HepG2 (cell line): ENCODE measurements around the gene CCDC175. TPM values are rescaled to one million over a fixed set of nuclear protein-coding genes. Genes with fewer than 3 reads are reported as not detected.

Source experiments
- ARID5B ChIP-seq: IDR thresholded peaks from 2 replicates; pipeline ENCODE4 v1.4.0; 2020; ENCODE audit warnings: mild to moderate bottlenecking, missing genetic modification reagents
- ATRX ChIP-seq: sonication (generic); formaldehyde crosslinking; IDR thresholded peaks from 2 replicates; pipeline ENCODE4 v1.4.0; 2020; ENCODE audit warnings: missing genetic modification reagents, borderline replicate concordance
- CEBPB ChIP-seq: IDR thresholded peaks from 2 replicates; pipeline ENCODE4 v1.6.1; 2011; ENCODE audit warnings: low read depth, low read length, improper control_type of control experiment, borderline replicate concordance
- CREM ChIP-seq, 2 experiments: sonication (generic) in 1 of 2; formaldehyde crosslinking in 1 of 2; IDR thresholded peaks; 2 replicates each; pipeline versions ENCODE4 v1.4.0 to v1.6.1; 2016 to 2020; ENCODE audit warnings: antibody characterized with exemption in 1 of 2, mild to moderate bottlenecking in 1 of 2, missing genetic modification reagents in 1 of 2
- GLMP ChIP-seq: sonication (generic); formaldehyde crosslinking; IDR thresholded peaks from 2 replicates; pipeline ENCODE4 v1.9.0; 2021; ENCODE audit warnings: missing genetic modification reagents, mild to moderate bottlenecking, borderline replicate concordance
- HHEX ChIP-seq: IDR thresholded peaks from 2 replicates; pipeline ENCODE4 v1.6.1; 2016; ENCODE audit warnings: control low read depth
- HOMEZ ChIP-seq: IDR thresholded peaks from 2 replicates; pipeline ENCODE4 v1.6.1; 2016; ENCODE audit warnings: low read depth
- MXD4 ChIP-seq: IDR thresholded peaks from 2 replicates; pipeline ENCODE4 v1.6.1; 2016; ENCODE audit warnings: mild to moderate bottlenecking, missing biosample characterization, missing genetic modification reagents
- PHB2 ChIP-seq: fragments of 450-650 bp; IDR thresholded peaks from 2 replicates; pipeline ENCODE4 v1.6.1; 2018; ENCODE audit not compliant: partially characterized antibody
- PHF8 ChIP-seq: sonication (generic); formaldehyde crosslinking; IDR thresholded peaks from 2 replicates; pipeline ENCODE4 v1.5.0; 2020; ENCODE audit warnings: missing genetic modification reagents
- REXO4 ChIP-seq: sonication (generic); formaldehyde crosslinking; IDR thresholded peaks from 2 replicates; pipeline ENCODE4 v1.8.0; 2022; ENCODE audit warnings: missing genetic modification reagents, mild to moderate bottlenecking, borderline replicate concordance
- ZC3H4 ChIP-seq: sonication (generic); formaldehyde crosslinking; IDR thresholded peaks from 2 replicates; pipeline ENCODE4 v1.4.0; 2020; ENCODE audit warnings: missing genetic modification reagents, borderline replicate concordance
- ZNF12 ChIP-seq: sonication (generic); formaldehyde crosslinking; IDR thresholded peaks from 2 replicates; pipeline ENCODE4 v1.5.0; 2020; ENCODE audit warnings: missing genetic modification reagents
- ZNF143 ChIP-seq: sonication (generic); formaldehyde crosslinking; IDR thresholded peaks from 2 replicates; pipeline ENCODE4 v1.4.0; 2020; ENCODE audit warnings: missing genetic modification reagents
- ZNF564 ChIP-seq: sonication (generic); formaldehyde crosslinking; IDR thresholded peaks from 2 replicates; pipeline ENCODE4 v1.8.1; 2023; ENCODE audit warnings: mild to moderate bottlenecking, missing genetic modification reagents
- ZNF609 ChIP-seq: sonication (generic); formaldehyde crosslinking; IDR thresholded peaks from 2 replicates; pipeline ENCODE4 v1.4.0; 2020; ENCODE audit warnings: mild to moderate bottlenecking, missing genetic modification reagents, borderline replicate concordance
- ZNF790 ChIP-seq: sonication (generic); formaldehyde crosslinking; IDR thresholded peaks from 2 replicates; pipeline ENCODE4 v1.8.0; 2022; ENCODE audit warnings: missing genetic modification reagents, mild to moderate bottlenecking, borderline replicate concordance
- polyA plus RNA-seq, 8 experiments: library from polyadenylated mRNA; depleted of rRNA in 3 of 8; stranded (reverse) in 7 of 8; unstranded in 1 of 8; fragments of >200 nt; fragmentation: Illumina TruSeq in 4 of 8; extraction: Trizol in 4 of 8; gene quantifications; 2 replicates each; pipeline versions ENCODE4 v1.2.1 to v1.2.3, GENCODE V29; 2011 to 2016; ENCODE audit warnings: low read depth in 4 of 8, missing spikeins in 1 of 8, mixed read lengths in 1 of 8; ENCODE audit not compliant: insufficient read depth in 1 of 8
- total RNA-seq, 5 experiments: library from RNA; depleted of rRNA; stranded (reverse); fragments of >200 nt; fragmentation: Illumina TruSeq; extraction: Trizol; gene quantifications; 2 replicates each; pipeline ENCODE4 v1.2.3, GENCODE V29; 2016; ENCODE audit warnings: low read depth in 1 of 5

Gene CCDC175
- total and polyA plus RNA-seq, 2 of the 13 experiments (the other 11 are each of a cell fraction or from before 2014, with no cell fraction given) = not detected

GRCh38 chr14:59483819-59484638 is 92.6 kb downstream of the CCDC175 start, which contains the start of the genes JKAMP and L3HYPDH (continued):
- TF ChIP-seq ZNF609 (CRISPR knock-in tag) (peak; percentile 72), ZNF564 (peak; percentile 69; the same call in 1 of the 2 replicates), REXO4 (CRISPR knock-in tag) (peak; percentile 94), HOMEZ (CRISPR knock-in tag) (peak; percentile 9; the same call in 1 of the 2 replicates), HHEX (CRISPR knock-in tag) (no peak), GLMP (CRISPR knock-in tag) (no peak), MXD4 (peak; percentile 81; the same call in 1 of the 2 replicates), ZC3H4 (CRISPR knock-in tag) (0 out of 2 replicates have a peak, but pooled peaks have one; percentile 91), ATRX (CRISPR knock-in tag) (peak; percentile 35; the same call in 1 of the 2 replicates), ARID5B (CRISPR knock-in tag) (peak; percentile 72), CEBPB (no peak), CREM (IDR thresholded peaks at IDR 0.05) (peak; percentile 42; the same call in 1 of the 2 replicates), CREM (CRISPR knock-in tag; IDR thresholded peaks at IDR 0.05) (no peak), ZNF12 (CRISPR knock-in tag) (0 out of 2 replicates have a peak, but pooled peaks have one; percentile 50), ZNF143 (peak; percentile 68), PHF8 (peak; percentile 99), ZNF790 (CRISPR knock-in tag) (peak; percentile 98), PHB2 (no peak)
